Lower leg skin (tissue), 3 donors: ENCODE measurements around the gene RPP14.

ENCODE experiments used
- CTCF ChIP-seq, 3 donors: fragments of 450-650 bp; IDR thresholded peaks; one replicate each; pipeline ENCODE4 v1.5.1; 2016; ENCODE audit warnings: antibody characterized with exemption in 3 of 3, mild to moderate bottlenecking in 3 of 3, moderate library complexity in 2 of 3
- POLR2A ChIP-seq, 2 donors: fragments of 450-650 bp; IDR thresholded peaks; one replicate each; pipeline ENCODE4 v1.6.1; 2016 to 2017; ENCODE audit warnings: antibody characterized with exemption in 2 of 2, mild to moderate bottlenecking in 1 of 2, moderate library complexity in 1 of 2

GRCh38 chr3:58266577-58266976, 39.5 kb upstream of the RPP14 start:
- TF ChIP-seq CTCF (IDR thresholded peaks at IDR 0.05) (no peak), POLR2A (IDR thresholded peaks at IDR 0.05) (no peak)
